ENCODE results near the gene DCAKD. TPM values are rescaled to one million over a fixed set of nuclear protein-coding genes. Genes with fewer than 3 reads are reported as not detected.

Gene DCAKD
- 92.0 and 101 TPM in 2 replicates for polyA plus RNA-seq (2014; cell fraction: cytosol; rRNA removed)
- polyA plus RNA-seq (2014; cell fraction: nucleus; rRNA removed) = 33.9 and 41.3 TPM in 2 replicates

GRCh38 chr17:45051060-45051719 is at the start of gene DCAKD:
Gene DCAKD (minus strand): TSS chr17:45051632. CDS start chr17:45034885, 16,747 bp downstream.
- peak; percentile 97 for DNase-seq (ENCODE audit: low spot score)

GRCh38 chr17:45098869-45099616 is 47.6 kb upstream of the DCAKD start:
- peak; percentile 83 for DNase-seq (ENCODE audit: low spot score)

GRCh38 chr17:45098081-45098868 is 46.8 kb upstream of the DCAKD start:
- DNase-seq (ENCODE audit: low spot score) = no peak

GRCh38 chr17:45096926-45097325 is 45.5 kb upstream of the DCAKD start:
- DNase-seq (ENCODE audit: low spot score) = no peak

- no peak for DNase-seq (ENCODE audit: low spot score)
These were observed 44.7 kb upstream of the DCAKD start for GRCh38 chr17:45096141-45096540.

GRCh38 chr17:45093444-45094110 is 42.1 kb upstream of the DCAKD start:
- DNase-seq (ENCODE audit: low spot score) = no peak

GRCh38 chr17:45092911-45093430 is 41.5 kb upstream of the DCAKD start:
- DNase-seq (ENCODE audit: low spot score) = no peak

GRCh38 chr17:45091778-45092425 is 40.5 kb upstream of the DCAKD start:
- DNase-seq (ENCODE audit: low spot score) = no peak

- DNase-seq (ENCODE audit: low spot score) = no peak
These were observed 39.3 kb upstream of the DCAKD start for GRCh38 chr17:45090711-45091110.

- no peak for DNase-seq (ENCODE audit: low spot score)
These were observed 37.3 kb upstream of the DCAKD start for GRCh38 chr17:45088741-45089140.

- no peak for DNase-seq (ENCODE audit: low spot score)
These were observed 36.5 kb upstream of the DCAKD start for GRCh38 chr17:45087978-45088377.

GRCh38 chr17:45087504-45087975 is 36.1 kb upstream of the DCAKD start:
- no peak for DNase-seq (ENCODE audit: low spot score)

GRCh38 chr17:45086865-45087503 is 35.6 kb upstream of the DCAKD start:
- no peak for DNase-seq (ENCODE audit: low spot score)

- no peak for DNase-seq (ENCODE audit: low spot score)
These were observed 35.0 kb upstream of the DCAKD start for GRCh38 chr17:45086391-45086790.

- no peak for DNase-seq (ENCODE audit: low spot score)
These were observed 29.7 kb upstream of the DCAKD start for GRCh38 chr17:45081047-45081703.

- no peak for DNase-seq (ENCODE audit: low spot score)
These were observed 26.2 kb upstream of the DCAKD start for GRCh38 chr17:45077643-45078042.

GRCh38 chr17:45073414-45074070 is 22.1 kb upstream of the DCAKD start:
- DNase-seq (ENCODE audit: low spot score) = no peak

- DNase-seq (ENCODE audit: low spot score) = no peak
These were observed 19.4 kb upstream of the DCAKD start for GRCh38 chr17:45070809-45071208.

- no peak for DNase-seq (ENCODE audit: low spot score)
These were observed 18.6 kb upstream of the DCAKD start for GRCh38 chr17:45070001-45070400.

Data from SK-N-DZ (cell line).